ENCODE data around the gene FIS1. TPM values are rescaled to one million over a fixed set of nuclear protein-coding genes. Genes with fewer than 3 reads are reported as not detected.
"Not testable (repeated sequence)": the region's sequence is repeated elsewhere in the genome, so short reads cannot be mapped to it uniquely, and the experiment has no call there.

FIS1 gene
- total and polyA plus RNA-seq, 2 donors (not counting 1 experiment from before 2014, with no cell fraction given): 95.5 to 245 TPM

- H3K4me1 Mint-ChIP-seq: peaks cover 12% of the 10 kb centered on the region
- no peaks in the 10 kb centered on the region for H4K20me1 ChIP-seq (ENCODE audit: control insufficient read depth, insufficient read depth, low read length, poor library complexity, severe bottlenecking)
- no peak overlapping the region for H2AFZ ChIP-seq (ENCODE audit: insufficient read depth, low read depth, low read length, poor library complexity, severe bottlenecking)
- no peaks in the 10 kb centered on the region for H3K36me3 ChIP-seq (replicated peaks in 1 of 2; ENCODE audit: control extremely low read depth in 1 of 2, control insufficient read depth in 1 of 2, extremely low read depth in 1 of 2, insufficient read depth in 2 of 2, low read length in 1 of 2)
- no peak overlapping the region for H3K27ac ChIP-seq (ENCODE audit: low read length in 2 of 2)
- H3K27ac Mint-ChIP-seq: no peak overlapping the region
- H3K4me2 ChIP-seq (replicated peaks; ENCODE audit: low read depth, low read length, poor library complexity, severe bottlenecking): no peak overlapping the region
- TF ChIP-seq CTCF (IDR thresholded peaks at IDR 0.05) (no peak), EZH2 (IDR thresholded peaks at IDR 0.05; ENCODE audit: borderline replicate concordance, insufficient read depth, low read depth, low read length, poor library complexity, severe bottlenecking) (no peak)
- no peaks in the 10 kb centered on the region for H3K9me3 ChIP-seq (ENCODE audit: control extremely low read depth in 1 of 3, control insufficient read depth in 2 of 3, insufficient read depth in 1 of 3, low read length in 2 of 3)
- intact Hi-C loops (cut with micrococcal nuclease): no loop called here
- CTCF ChIA-PET: no interaction called here
- H3K9ac ChIP-seq (ENCODE audit: low read length): no peak overlapping the region
- H3K4me3 ChIP-seq (ENCODE audit: control extremely low read depth in 1 of 5, extremely low read depth in 1 of 5, insufficient read depth in 1 of 5, low read depth in 2 of 5, low read length in 4 of 5): no peak overlapping the region
- DNase-seq (no peak), ATAC-seq (ENCODE audit: low read depth) (no peak)
- peaks cover 0 to 10% (median 4%) of the 10 kb centered on the region in 4 experiments for H3K27me3 ChIP-seq (replicated peaks in 1 of 4; ENCODE audit: control extremely low read depth in 1 of 4, control insufficient read depth in 3 of 4, insufficient read depth in 4 of 4, low read length in 3 of 4)
- H3K4me1 ChIP-seq (ENCODE audit: control insufficient read depth in 2 of 2, insufficient read depth in 2 of 2, low read length in 2 of 2): peaks cover 0 to 9% of the 10 kb centered on the region in 2 donors
- no peak overlapping the region for H3K4me3 Mint-ChIP-seq
- H3K27me3 Mint-ChIP-seq: peaks cover 18% of the 10 kb centered on the region
- no peaks in the 10 kb centered on the region for H3K9me3 Mint-ChIP-seq (ENCODE audit: insufficient read depth)
- no peaks in the 10 kb centered on the region for H3K79me2 ChIP-seq (ENCODE audit: control insufficient read depth, insufficient read depth, low read length)
- POLR2A ChIA-PET: no interaction called here
- 100% methylated on average over 1 of the region's 3 CpGs for WGBS (ENCODE audit: insufficient coverage)
Observed at GRCh38 chr7:101288439-101288838, 43.6 kb upstream of the FIS1 start.

GRCh38 chr7:101287032-101287431 is 42.2 kb upstream of the FIS1 start:
- intact Hi-C loops (cut with micrococcal nuclease): no loop called here
- Histone ChIP-seq H3K36me3 (replicated peaks in 1 of 2; ENCODE audit: control extremely low read depth in 1 of 2, control insufficient read depth in 1 of 2, extremely low read depth in 1 of 2, insufficient read depth in 2 of 2, low read length in 1 of 2) (no peaks in the 10 kb centered on the region), H3K4me2 (replicated peaks; ENCODE audit: low read depth, low read length, poor library complexity, severe bottlenecking) (no peak overlapping the region), H3K4me1 (ENCODE audit: control insufficient read depth in 2 of 2, insufficient read depth in 2 of 2, low read length in 2 of 2) (peaks cover 0 to 13% of the 10 kb centered on the region in 2 donors), H3K79me2 (ENCODE audit: control insufficient read depth, insufficient read depth, low read length) (no peaks in the 10 kb centered on the region), H3K27ac (ENCODE audit: low read length in 2 of 2) (no peak overlapping the region), H3K27me3 (replicated peaks in 1 of 4; ENCODE audit: control extremely low read depth in 1 of 4, control insufficient read depth in 3 of 4, insufficient read depth in 4 of 4, low read length in 3 of 4) (peaks cover 0 to 6% (median 2%) of the 10 kb centered on the region in 4 experiments), H3K4me3 (ENCODE audit: control extremely low read depth in 1 of 5, extremely low read depth in 1 of 5, insufficient read depth in 1 of 5, low read depth in 2 of 5, low read length in 4 of 5) (no peak overlapping the region), H4K20me1 (ENCODE audit: control insufficient read depth, insufficient read depth, low read length, poor library complexity, severe bottlenecking) (no peaks in the 10 kb centered on the region), H2AFZ (ENCODE audit: insufficient read depth, low read depth, low read length, poor library complexity, severe bottlenecking) (no peak overlapping the region), H3K9me3 (ENCODE audit: control extremely low read depth in 1 of 3, control insufficient read depth in 2 of 3, insufficient read depth in 1 of 3, low read length in 2 of 3) (no peaks in the 10 kb centered on the region), H3K9ac (ENCODE audit: low read length) (no peak overlapping the region)
- DNase-seq (no peak), ATAC-seq (ENCODE audit: low read depth) (no peak)
- TF ChIP-seq EZH2 (IDR thresholded peaks at IDR 0.05; ENCODE audit: borderline replicate concordance, insufficient read depth, low read depth, low read length, poor library complexity, severe bottlenecking) (no peak), CTCF (IDR thresholded peaks at IDR 0.05) (no peak)
- WGBS (ENCODE audit: insufficient coverage): 38% methylated on average over 3 of the region's 6 CpGs
- no peaks in the 10 kb centered on the region for H3K9me3 Mint-ChIP-seq (ENCODE audit: insufficient read depth)
- H3K4me1 Mint-ChIP-seq: peaks cover 19% of the 10 kb centered on the region
- peaks cover 10% of the 10 kb centered on the region for H3K27me3 Mint-ChIP-seq
- H3K27ac Mint-ChIP-seq: no peak overlapping the region
- no peak overlapping the region for H3K4me3 Mint-ChIP-seq
- POLR2A ChIA-PET: no interaction called here
- CTCF ChIA-PET: no interaction called here

- peaks cover 0 to 13% of the 10 kb centered on the region in 2 donors for H3K4me1 ChIP-seq (ENCODE audit: control insufficient read depth in 2 of 2, insufficient read depth in 2 of 2, low read length in 2 of 2)
- H4K20me1 ChIP-seq (ENCODE audit: control insufficient read depth, insufficient read depth, low read length, poor library complexity, severe bottlenecking); H3K27me3 Mint-ChIP-seq; H2AFZ ChIP-seq (ENCODE audit: insufficient read depth, low read depth, low read length, poor library complexity, severe bottlenecking); ATAC-seq (ENCODE audit: low read depth); H3K27ac Mint-ChIP-seq; H3K4me2 ChIP-seq (replicated peaks; ENCODE audit: low read depth, low read length, poor library complexity, severe bottlenecking); H3K27ac ChIP-seq (ENCODE audit: low read length in 2 of 2); H3K9me3 ChIP-seq (ENCODE audit: control extremely low read depth in 1 of 3, control insufficient read depth in 2 of 3, insufficient read depth in 1 of 3, low read length in 2 of 3); H3K9ac ChIP-seq (ENCODE audit: low read length); H3K4me3 ChIP-seq (ENCODE audit: control extremely low read depth in 1 of 5, extremely low read depth in 1 of 5, insufficient read depth in 1 of 5, low read depth in 2 of 5, low read length in 4 of 5); H3K9me3 Mint-ChIP-seq (ENCODE audit: insufficient read depth); H3K36me3 ChIP-seq (replicated peaks in 1 of 2; ENCODE audit: control extremely low read depth in 1 of 2, control insufficient read depth in 1 of 2, extremely low read depth in 1 of 2, insufficient read depth in 2 of 2, low read length in 1 of 2); H3K79me2 ChIP-seq (ENCODE audit: control insufficient read depth, insufficient read depth, low read length); POLR2A ChIA-PET; H3K27me3 ChIP-seq (replicated peaks in 1 of 4; ENCODE audit: control extremely low read depth in 1 of 4, control insufficient read depth in 3 of 4, insufficient read depth in 4 of 4, low read length in 3 of 4); DNase-seq; H3K4me3 Mint-ChIP-seq; intact Hi-C loops (cut with micrococcal nuclease): not testable (repeated sequence)
- WGBS (ENCODE audit: insufficient coverage): 100% methylated on average over 1 of the region's 3 CpGs
- H3K4me1 Mint-ChIP-seq: peaks cover 19% of the 10 kb centered on the region
- CTCF ChIA-PET: interaction anchor here (0.6 to 3.1 kb wide), 3 partner anchors 142 to 580 kb away, joined by 3 to 16 read pairs (median 3); no protein-coding TSS in a partner anchor
Observed at GRCh38 chr7:101285880-101286279, 41.0 kb upstream of the FIS1 start.
